ENCODE measurements around the gene PCSK9. TPM values are rescaled to one million over a fixed set of nuclear protein-coding genes. Genes with fewer than 3 reads are reported as not detected.

The PCSK9 gene
- total RNA-seq, 4 donors from 2014 or later: 0.07 TPM; not detected in 3

- no peak overlapping the region for H3K4me3 ChIP-seq
- ATAC-seq (no peak), DNase-seq (no peak)
- intact Hi-C loops (cut with DNase I; ENCODE audit: low total_unique reads): no loop called here
- TF ChIP-seq POLR2A (IDR thresholded peaks at IDR 0.05): no peak
- no peak for TF ChIP-seq CTCF (IDR thresholded peaks at IDR 0.05 in 4 of 5, conservative IDR thresholded peaks at IDR 0.05 in 1 of 5)
- in situ Hi-C loops (cut with MboI; ENCODE audit: low sequenced_read_pairs in 4 of 4): no loop called here
- peaks cover 7 to 10% of the 10 kb centered on the region in 2 donors for H3K4me1 ChIP-seq
- H3K27ac ChIP-seq: no peak overlapping the region
- H3K9me3 ChIP-seq: no peaks in the 10 kb centered on the region
- H3K27me3 ChIP-seq: no peaks in the 10 kb centered on the region
- H3K36me3 ChIP-seq: no peaks in the 10 kb centered on the region
These were observed 10.0 kb downstream of the PCSK9 start for GRCh38 chr1:55049271-55049913.

GRCh38 chr1:55049914-55050278 lies 10.5 kb downstream of the PCSK9 start:
- H3K4me3 ChIP-seq: no peak overlapping the region
- no peaks in the 10 kb centered on the region for H3K9me3 ChIP-seq
- intact Hi-C loops (cut with DNase I; ENCODE audit: low total_unique reads) (no loop called here), in situ Hi-C loops (cut with MboI; ENCODE audit: low sequenced_read_pairs in 4 of 4) (no loop called here)
- no peaks in the 10 kb centered on the region for H3K36me3 ChIP-seq
- TF ChIP-seq CTCF (IDR thresholded peaks at IDR 0.05 in 4 of 5, conservative IDR thresholded peaks at IDR 0.05 in 1 of 5): no peak
- TF ChIP-seq POLR2A (IDR thresholded peaks at IDR 0.05): no peak
- no peak for ATAC-seq
- peaks cover 7 to 11% of the 10 kb centered on the region in 2 donors for H3K4me1 ChIP-seq
- H3K27me3 ChIP-seq: no peaks in the 10 kb centered on the region
- H3K27ac ChIP-seq: no peak overlapping the region
- DNase-seq: no peak

GRCh38 chr1:55050283-55050682 lies 10.9 kb downstream of the PCSK9 start:
- no peak for TF ChIP-seq POLR2A (IDR thresholded peaks at IDR 0.05)
- no peak for TF ChIP-seq CTCF (IDR thresholded peaks at IDR 0.05 in 4 of 5, conservative IDR thresholded peaks at IDR 0.05 in 1 of 5)
- H3K27me3 ChIP-seq: no peaks in the 10 kb centered on the region
- intact Hi-C loops (cut with DNase I; ENCODE audit: low total_unique reads) (no loop called here), in situ Hi-C loops (cut with MboI; ENCODE audit: low sequenced_read_pairs in 4 of 4) (no loop called here)
- no peak for ATAC-seq
- H3K4me1 ChIP-seq: peaks cover 11 to 15% of the 10 kb centered on the region in 2 donors
- H3K9me3 ChIP-seq: no peaks in the 10 kb centered on the region
- H3K4me3 ChIP-seq: no peak overlapping the region
- no peaks in the 10 kb centered on the region for H3K36me3 ChIP-seq
- DNase-seq: no peak
- no peak overlapping the region for H3K27ac ChIP-seq

- in situ Hi-C loops (cut with MboI; ENCODE audit: low sequenced_read_pairs in 4 of 4) (no loop called here), intact Hi-C loops (cut with DNase I; ENCODE audit: low total_unique reads) (no loop called here)
- DNase-seq (no peak), ATAC-seq (no peak)
- Histone ChIP-seq H3K36me3 (no peaks in the 10 kb centered on the region), H3K4me1 (peaks cover 17 to 21% of the 10 kb centered on the region in 2 donors), H3K27me3 (no peaks in the 10 kb centered on the region), H3K4me3 (no peak overlapping the region), H3K9me3 (no peaks in the 10 kb centered on the region), H3K27ac (no peak overlapping the region)
- no peak for TF ChIP-seq POLR2A (IDR thresholded peaks at IDR 0.05)
- no peak for TF ChIP-seq CTCF (IDR thresholded peaks at IDR 0.05 in 4 of 5, conservative IDR thresholded peaks at IDR 0.05 in 1 of 5)
These were observed 11.8 kb downstream of the PCSK9 start for GRCh38 chr1:55051169-55051568.

- no peak for DNase-seq
- H3K27ac ChIP-seq: no peak overlapping the region
- no peaks in the 10 kb centered on the region for H3K9me3 ChIP-seq
- in situ Hi-C loops (cut with MboI; ENCODE audit: low sequenced_read_pairs in 4 of 4): no loop called here
- H3K4me1 ChIP-seq: peaks cover 17 to 21% of the 10 kb centered on the region in 2 donors
- ATAC-seq: no peak
- no peaks in the 10 kb centered on the region for H3K27me3 ChIP-seq
- TF ChIP-seq CTCF (IDR thresholded peaks at IDR 0.05 in 4 of 5, conservative IDR thresholded peaks at IDR 0.05 in 1 of 5): no peak
- TF ChIP-seq POLR2A (IDR thresholded peaks at IDR 0.05): no peak
- H3K36me3 ChIP-seq: no peaks in the 10 kb centered on the region
- intact Hi-C loops (cut with DNase I; ENCODE audit: low total_unique reads): no loop called here
- no peak overlapping the region for H3K4me3 ChIP-seq
These were observed 12.3 kb downstream of the PCSK9 start for GRCh38 chr1:55051621-55052020.

Data from gastrocnemius medialis (tissue), 4 donors.